ENCODE results near the gene IFFO2.

IFFO2 gene

DNA sequence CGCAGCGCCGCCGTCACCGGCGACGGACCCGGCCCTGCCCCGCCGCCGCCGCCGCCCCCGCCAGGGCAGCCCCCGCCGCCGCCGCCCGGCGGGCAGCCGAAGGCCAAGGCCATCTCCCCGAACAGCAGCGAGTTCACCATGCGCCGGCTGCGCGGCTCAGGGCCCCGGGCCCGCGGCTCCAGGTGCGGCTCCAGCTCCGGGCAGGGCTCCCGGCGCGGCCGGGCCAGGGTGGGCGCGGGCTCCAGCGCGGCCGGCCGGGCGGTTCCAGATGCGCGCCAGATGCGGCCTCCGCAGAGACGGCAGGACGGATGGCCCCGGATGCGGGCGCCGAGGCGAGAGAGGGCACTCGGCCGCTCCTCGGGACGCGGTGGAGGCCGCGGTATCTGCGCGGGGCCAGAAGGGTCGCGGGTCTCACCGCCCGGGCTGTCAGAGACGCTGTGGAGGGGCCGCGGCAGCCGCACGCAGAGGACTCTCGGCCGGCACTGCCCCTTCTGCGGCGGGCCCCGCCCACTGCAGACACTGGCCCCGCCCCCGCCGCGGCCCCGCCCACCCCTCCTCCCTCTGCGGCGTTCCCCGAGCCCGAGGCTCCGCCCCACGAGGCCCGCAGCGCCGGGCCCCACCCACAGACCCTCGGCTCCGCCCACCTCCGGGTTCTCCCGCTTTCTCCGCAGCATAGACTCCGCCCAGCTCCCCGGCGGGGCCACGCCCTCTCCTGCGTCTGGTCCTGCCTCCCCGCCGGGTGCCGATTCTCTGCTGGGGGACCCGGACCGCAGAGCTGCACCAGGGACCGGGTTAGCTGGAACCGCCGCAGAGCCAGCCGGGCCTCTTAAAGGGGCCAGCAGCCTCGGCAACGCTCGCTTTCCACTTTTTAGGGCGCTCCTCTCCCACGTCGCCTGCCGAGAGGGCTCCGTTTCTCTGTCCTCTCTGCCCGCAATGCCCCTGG, at the start of gene IFFO2:
IFFO2 (minus strand) TSS at position 484 of the 943 bp plus-strand sequence; CDS start at position 140, 344 bp downstream.
- peak; percentile 86 for DNase-seq

DNA sequence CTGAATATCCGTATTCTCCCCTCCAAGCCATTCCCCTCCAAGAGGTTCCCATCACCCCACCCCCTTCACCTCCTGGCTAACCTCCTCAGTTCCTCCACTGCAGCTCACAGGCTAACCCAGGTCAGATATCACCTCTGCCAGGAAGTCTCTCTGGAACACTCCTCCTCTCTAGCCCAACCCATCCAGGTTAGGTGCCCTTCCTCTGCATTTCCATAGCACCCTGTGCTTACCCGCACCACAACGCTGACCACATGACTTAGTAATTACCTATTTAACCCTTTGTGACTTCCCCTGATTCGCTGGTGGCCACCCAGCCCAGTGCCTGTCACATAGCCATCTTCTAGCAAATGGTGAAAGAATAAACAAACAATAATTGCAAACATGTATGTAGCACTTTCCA, 49.5 kb upstream of the IFFO2 start:
- DNase-seq: no peak

DNA sequence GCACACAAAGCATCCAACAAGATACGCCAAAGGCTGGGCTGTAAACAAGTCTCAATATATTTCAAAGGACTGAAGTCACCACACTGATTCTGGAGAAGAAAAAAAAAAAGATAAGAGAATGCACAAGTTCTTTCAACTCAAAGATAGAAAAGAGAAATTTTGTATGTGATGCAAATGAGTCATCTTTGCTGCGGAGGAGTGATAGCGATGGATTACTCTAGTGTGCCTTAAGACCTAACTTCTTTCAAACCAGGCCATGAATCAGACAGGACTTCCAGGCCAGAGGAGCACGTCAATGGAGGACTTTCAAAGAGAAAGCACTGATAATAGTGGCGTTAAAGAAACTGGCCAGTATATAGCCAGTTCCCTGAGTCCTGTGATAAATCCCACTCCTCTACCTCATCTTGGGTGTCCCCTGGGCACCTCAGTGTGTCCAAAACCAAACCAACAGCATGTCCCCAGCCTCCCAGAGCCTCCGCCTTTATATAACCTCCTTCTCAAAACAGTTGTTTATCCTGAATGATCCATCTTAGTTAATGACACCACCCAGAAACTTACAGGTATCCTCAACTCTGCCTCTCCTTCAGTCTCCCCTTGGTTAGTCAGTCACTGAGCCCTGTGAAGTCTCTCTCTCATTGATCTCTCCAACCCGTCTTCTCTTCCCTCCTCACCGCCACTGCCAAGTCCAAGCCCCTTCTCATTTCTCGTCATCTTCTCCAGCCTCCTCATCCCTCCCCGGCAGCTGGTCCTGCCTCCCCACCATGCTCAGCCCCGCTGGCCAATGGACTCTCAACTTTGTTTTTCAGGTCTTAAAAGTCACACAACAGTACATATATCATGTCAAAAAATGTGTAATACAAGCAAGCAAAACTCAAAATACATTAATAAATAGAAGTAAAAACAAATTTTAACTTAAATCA, 47.2 kb upstream of the IFFO2 start:
- DNase-seq: no peak

DNA sequence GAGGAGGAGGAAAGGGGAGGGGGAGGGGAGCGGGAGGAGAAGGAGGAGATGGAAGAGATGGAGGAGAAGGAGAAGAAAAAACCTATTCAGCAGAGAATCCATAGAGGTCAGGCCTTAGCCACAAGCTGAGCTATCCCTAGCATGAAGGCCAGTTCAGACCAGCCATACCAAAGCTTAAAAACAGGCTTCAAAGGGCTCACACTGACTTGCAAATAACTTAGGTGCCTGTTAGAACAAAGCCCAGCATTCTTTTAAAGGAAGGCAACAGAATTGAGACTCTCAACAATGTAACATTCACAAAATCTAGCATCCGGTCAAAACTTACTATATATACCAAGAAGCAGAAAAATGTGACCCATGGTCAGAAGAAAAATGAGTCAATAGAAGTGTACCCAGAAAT, 43.6 kb upstream of the IFFO2 start:
- no peak for DNase-seq

DNA sequence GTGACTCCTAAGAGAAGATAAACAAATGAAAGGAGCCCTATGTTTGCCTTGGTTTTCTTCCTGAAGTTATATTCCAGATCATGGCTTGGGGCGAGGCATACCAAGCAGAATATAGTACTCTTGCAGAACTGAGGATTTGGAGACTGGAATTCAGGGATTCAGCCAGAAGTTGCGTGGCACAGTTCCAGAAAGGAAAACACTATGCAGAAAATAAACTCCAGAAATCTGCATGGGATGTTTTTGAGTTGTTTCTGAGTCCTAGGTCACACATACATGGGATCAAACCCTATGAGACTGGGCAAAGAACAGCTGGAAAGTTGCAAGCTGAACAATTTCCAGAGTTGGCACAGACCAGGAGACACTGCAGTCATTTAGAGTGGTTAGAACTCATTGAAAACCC, 42.9 kb upstream of the IFFO2 start:
- no peak for DNase-seq

DNA sequence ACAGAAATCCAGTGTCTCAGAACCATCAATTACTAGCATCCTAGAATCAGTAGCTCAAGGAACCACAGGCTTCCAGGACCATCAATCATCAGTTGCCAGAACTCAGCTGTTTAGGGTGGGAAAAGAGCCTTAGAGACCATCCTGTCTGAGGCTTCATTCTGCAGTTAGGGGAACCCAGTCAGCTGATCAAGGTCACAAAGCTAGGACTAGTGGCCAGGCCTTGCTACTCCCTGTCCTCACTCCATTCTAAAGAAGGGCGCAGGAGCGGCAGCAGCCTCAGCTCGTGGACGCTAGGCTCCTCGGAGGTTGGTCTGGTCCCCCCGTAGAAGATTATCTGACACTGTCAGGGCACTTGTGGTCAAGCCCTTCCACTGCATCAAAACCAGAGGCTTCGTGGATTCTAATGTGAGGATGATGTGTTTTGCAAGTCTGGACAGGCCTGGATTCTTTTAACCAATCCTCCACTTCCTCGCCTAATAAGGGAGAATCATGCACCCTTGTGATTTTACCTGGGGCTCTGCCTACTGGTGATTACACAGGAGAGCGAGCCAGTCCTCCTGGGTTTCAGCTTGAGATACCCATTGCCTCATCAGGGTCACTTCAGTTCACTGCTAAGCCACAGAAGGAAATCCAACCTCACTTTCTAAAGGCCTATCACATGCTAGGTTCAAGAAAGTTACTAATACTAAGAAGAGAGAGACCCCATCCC, 41.7 kb upstream of the IFFO2 start:
- no peak for DNase-seq

DNA sequence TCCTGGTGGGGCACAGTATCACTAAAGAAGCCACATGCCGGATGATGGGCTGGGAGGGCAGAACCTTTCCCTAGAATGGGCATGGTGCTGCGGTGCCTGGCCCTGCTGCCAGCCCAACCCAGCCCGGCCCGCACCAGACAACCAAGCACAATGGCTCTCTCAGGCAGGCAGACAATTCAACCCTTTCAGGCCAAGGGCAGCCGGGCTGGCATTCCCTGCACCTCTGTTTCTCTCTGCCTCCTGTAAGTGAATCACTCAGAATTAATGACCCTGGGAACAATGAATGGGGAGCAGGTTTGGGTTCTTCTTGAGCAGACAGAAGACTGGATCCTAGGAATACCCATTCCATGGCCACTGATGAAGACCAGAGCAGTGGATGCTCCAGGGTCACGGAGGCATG, 41.0 kb upstream of the IFFO2 start:
- DNase-seq: no peak

DNA sequence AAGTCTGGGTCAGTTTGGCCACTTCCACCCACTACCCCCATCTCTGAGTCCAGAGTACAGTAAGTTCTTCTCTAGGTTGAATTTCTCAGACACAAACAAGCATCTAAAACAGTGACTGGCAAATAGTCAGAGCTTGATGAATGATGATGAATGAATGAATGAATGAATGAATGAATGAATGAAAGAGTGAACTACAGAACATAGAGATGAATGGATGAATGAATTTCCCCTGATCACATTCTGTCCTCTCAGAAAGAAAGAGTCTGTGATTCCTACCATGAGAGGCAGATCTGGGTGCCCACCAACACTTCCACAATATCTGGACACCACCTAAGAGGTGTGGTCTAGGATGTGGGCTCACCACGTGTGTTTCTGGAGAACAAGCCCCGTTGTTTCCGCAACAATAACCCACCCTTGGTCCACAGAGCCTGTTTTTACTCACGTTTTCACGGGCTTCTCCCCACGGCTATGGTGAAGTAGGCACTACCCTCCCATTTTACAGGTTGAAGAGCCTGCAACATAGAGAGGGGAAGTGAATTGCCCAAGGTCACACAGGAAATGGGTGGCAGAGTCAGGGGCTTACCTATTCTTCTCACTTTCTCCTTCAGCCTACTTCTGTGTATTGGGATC, 40.2 kb upstream of the IFFO2 start:
- DNase-seq: no peak

DNA sequence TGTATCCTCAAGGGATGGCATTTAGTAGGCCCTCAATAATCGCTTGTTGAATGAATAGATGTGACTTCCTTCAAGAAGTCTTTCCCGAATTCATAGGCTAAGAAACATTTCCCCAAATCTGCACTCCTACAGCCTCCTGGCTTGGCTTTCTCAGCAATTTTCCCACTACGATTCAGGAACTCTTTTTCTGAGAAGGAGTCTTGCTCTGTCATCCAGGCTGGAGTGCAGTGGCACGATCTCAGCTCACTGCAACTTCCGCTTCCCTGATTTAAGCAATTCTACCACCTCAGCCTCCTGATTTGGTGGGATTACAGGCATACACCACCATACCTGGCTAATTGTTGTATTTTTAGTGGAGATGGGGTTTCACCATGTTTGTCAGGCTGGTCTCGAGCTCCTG, 37.9 kb upstream of the IFFO2 start:
- DNase-seq: no peak

DNA sequence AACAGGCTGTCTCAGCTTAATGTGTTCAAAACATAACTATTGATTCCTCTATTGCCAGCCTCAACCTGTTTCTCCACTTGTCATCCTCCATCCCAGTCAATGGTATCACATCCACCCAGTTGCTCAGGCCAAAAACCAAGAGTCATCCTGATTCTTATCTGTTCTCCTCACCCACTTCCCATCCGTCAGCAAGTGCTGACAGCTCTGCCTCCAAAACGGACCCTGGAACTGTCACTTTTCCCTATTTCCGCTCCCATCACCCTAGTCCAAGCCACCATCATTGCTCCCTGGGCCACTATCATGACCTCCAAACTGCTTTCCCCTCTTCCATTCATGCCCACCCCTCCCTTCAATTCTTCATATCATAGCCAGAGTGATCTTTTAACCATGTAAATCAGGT, 36.2 kb upstream of the IFFO2 start:
- no peak for DNase-seq

DNA sequence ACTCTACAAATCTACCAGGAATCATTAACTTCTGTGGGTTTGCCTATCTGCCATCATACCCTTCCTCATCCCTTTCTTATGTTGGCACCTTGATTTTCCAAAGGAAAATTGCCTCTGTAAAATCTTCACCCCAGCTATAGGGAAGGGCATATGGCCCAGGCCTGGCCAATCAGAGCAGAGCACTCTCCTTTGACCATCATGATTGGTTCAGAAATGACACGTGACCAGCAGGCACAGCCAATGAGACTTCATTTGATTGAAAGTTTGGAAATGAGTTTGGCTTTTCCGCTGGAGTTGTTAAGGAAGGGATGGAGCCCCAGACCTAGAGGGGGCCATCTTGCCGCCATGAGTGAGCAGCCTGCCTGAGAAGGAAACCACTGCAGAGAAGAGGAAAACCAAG, 35.1 kb upstream of the IFFO2 start:
- no peak for DNase-seq

DNA sequence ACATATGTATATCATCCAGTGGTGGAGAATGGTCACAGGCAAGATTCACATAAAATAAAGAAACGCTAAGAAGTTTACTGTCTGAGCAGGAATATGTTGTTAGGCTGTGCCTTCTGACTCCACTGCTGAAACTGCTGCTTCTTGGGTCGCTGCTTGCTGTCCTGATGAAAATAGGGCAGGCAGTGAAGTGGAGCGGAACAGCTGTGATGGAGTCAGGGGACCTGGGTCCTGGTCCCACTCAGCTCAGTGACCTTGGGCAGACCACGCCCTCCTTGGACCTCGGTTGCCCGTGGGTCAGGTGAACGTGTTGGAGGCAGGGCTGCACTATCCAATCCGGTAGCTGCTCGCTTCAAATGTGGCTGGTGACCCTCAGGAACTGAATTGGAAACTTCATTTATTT, 33.4 kb upstream of the IFFO2 start:
- no peak for DNase-seq

DNA sequence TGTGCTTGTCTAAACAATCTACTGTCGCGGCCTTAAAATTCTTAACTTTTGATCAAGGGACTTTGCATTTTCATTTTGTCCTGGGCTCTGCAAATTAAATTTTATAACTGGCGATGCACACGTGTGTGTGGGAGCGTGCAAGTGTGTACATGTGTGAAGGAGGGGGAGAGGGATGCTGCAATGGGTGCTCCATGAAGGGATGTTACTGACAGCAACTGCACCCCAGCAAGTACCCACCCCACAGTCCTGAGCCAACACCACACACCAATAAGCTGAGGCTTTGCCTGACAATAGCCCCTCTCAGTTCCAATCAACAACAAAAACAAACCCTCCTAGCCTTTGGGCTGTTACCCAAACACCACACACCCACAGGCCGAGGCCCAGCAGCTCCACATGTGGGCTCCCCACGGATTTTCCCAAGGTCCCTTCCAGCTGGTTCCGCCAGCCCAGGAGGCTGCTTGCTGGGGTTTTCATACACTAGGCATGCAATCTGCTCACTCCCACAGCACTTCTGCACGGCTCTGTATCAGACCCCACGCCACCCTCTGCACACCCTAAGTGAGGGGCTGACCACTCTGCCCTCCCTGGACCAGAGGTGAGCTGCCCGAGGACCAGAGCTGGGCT, 32.8 kb upstream of the IFFO2 start:
- DNase-seq: no peak

DNA sequence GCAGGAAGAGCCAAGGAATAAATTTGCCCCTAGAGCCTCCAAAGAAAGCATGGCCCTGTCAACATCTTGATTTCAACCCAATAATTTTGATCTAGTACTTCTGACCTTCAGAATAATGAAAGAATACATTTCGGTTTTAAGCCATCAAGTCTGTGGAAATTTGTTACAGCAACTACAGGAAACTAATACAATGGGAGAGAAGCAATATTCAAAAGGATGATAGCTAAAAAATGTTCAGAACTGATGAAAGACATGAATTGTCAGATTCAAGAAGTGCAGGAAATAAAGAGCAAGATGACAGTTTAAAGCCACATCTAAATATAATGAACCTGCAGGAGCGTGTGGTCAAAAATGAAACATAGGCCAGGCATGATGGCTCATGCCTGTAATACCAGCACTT, 24.8 kb upstream of the IFFO2 start:
- DNase-seq: no peak

DNA sequence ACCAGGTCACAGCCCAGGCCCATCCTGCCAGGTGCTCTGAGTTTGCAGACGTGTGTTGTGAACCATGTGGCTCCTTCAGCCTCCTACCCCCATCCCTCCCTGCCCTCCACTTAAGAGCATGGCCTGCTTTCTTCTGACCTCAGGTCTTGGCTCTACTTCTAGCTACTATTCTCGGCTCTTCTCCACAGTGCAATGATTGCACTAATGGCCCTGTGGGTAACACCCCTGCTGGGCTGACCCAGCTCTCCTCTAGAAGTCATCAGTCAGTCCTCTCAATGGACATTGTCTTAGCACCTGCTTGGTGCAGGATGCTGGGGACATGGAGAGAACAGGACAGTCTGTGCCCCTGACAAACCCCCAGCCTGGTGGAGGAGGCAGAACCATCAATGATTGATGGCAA, 22.2 kb upstream of the IFFO2 start:
- DNase-seq: no peak

DNA sequence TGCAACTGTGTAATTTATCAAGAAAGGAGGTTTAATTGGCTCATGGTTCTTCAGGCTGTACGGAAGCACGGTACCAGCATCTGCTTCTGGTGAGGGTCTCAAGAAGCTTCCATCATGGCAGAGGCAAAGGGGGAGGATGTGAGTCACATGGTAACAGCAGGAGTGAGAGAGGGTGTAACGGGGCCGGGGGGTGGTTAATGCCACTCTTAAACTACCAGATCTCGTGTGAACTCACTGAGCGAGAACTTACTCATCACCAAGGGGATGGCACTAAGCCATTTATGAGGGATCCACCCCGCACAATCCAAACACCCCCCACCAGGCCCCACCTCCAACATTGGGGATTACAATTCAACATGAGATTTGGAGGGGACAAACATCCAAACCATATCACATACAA, 21.0 kb upstream of the IFFO2 start:
- DNase-seq: no peak

DNA sequence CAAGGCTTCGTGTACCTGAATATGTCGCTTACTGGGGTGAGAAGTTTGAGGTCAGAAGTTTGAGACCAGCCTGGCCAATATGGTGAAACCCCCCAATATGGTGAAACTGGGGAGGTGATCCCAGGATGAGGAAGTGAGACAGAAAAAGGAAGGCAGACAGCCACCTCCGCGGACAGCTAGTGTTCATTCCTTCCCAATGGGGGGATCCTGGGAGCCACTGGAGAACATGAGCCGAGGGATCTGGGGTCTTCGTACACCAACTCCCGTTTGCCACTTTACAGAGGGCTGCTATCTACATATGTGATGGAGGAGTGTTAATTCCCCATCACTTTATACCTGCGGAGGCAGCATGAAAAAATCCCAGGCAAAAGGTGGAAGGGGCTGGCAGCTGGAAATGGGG, 19.6 kb upstream of the IFFO2 start:
- no peak for DNase-seq

DNA sequence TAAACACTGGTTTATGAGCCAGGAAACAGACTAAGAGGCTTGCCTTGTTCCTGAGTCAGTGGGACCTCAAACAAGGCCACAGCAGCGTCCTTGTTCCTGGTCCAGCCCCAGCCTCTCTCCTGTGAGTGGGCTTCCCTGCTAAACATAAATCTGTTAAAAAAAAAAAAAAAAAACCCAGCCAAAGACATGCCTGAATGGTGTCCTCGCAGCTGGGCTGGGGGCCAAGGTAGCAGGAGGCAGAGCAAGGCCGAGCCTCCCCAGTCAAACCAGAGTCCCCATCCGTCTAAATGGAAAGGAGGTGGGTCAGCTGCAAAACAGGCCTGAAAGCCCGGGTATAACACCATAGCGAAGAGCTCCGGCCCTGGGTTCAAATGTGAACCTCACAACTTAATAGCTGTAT, 18.1 kb upstream of the IFFO2 start:
- DNase-seq: no peak

DNA sequence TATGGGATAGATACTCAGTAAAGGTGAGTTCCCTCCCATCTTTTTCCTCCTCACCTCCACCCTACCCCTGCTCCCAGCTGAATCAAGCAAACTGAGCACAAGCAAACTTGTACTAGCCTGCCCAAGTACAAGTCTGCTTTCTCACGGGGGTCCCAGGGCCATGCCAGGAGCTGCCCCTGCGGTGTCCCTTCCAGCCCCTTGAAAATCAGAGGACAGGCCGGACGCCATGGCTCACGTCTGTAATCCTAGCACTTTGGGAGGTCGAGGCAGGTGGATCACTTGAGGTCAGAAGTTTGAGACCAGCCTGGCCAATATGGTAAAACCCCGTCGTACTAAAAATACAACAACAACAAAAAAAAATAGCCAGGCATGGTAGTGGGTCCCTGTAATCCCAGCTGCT, 17.5 kb upstream of the IFFO2 start:
- no peak for DNase-seq

DNA sequence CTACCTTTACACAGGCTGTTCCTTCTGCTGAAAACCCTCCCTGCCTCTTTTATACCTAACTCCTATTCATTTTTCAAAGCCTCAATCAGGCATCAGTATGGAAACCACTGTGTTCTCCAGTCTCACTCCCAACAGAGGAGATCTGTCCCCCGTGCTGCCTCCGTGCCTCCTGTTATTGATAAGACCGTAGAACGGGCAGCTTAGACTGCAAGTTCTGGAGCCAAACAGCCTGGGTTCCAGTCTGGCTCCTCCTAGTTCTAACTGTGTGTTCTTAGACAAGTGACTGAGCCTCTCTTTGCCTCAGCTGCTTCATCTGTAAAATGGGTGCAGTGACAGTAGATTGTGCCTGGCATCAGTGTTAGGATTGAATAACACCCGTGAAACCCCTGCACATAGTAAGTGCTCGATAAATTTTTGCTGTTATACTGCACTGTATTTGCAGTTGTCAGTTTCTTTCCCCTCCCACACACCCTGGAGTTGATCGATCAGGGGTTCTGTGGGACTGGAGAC, 17.0 kb upstream of the IFFO2 start:
- no peak for DNase-seq

DNA sequence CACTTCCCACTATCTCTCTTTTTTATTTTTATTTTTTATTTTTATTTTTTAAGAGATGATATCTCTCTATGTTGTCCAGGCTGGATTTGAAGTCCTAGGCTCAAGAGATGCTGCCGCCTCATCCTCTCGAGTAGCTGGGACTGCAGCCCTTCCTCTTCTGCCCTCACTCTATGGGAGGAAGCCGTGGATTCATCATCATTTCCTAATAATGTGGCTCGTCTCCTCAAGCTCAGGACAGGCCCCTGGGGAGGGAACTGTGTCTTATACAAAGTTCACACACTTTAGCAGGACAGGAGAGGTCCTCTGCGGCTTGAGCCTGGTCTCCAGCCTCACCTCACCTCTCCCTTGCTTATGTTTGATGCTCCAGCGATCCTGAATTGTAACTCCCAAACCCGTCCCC, 16.5 kb upstream of the IFFO2 start:
- DNase-seq: no peak

DNA sequence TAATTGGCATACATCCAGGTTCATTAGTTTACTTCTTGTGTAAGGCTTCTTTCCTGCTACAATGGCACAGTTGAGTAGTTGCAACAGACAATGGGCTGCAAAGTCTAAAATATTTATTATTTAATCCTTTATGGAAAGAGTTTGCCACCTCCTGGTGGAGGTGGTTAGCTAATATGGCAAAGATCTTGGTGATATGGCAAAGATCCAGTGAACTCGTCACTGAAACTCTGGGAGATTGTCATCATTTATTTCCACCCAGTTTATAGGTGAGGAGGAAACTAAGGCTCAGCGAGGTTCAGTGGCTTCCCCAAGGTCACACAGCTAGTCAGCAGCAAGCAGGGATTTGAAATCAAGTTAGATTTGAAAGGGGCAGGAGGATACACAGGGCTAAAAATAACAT, 16.1 kb upstream of the IFFO2 start:
- no peak for DNase-seq
